Ovary (tissue), 3 donors: Measurements from ENCODE around the gene PLTP.

Experiments used
- CTCF ChIP-seq, 3 donors: fragments of 450-650 bp in 2 of 3; fragments of 200-600 bp in 1 of 3; IDR thresholded peaks; one replicate each; pipeline versions ENCODE4 v1.5.1 to v1.8.0; 2016 to 2022; ENCODE audit warnings: antibody characterized with exemption in 3 of 3, mild to moderate bottlenecking in 1 of 3
- EP300 ChIP-seq: sonication (generic); formaldehyde crosslinking; IDR thresholded peaks from one replicate; pipeline ENCODE4 v1.6.1; 2017; ENCODE audit warnings: antibody characterized with exemption
- donor health status: DM: no; HTN: no; CAD: no.

GRCh38 chr20:45948261-45948733 is 36.3 kb upstream of the PLTP start:
- TF ChIP-seq CTCF (IDR thresholded peaks at IDR 0.05) (no peak), EP300 (no peak)
